Fibroblast of villous mesenchyme (primary cell): ENCODE measurements around the gene PKDREJ. TPM values are rescaled to one million over a fixed set of nuclear protein-coding genes. Genes with fewer than 3 reads are reported as not detected.

Source experiments
- DNase-seq: peaks from one replicate; pipeline ENCODE4 v3.0.0-alpha.2; 2010; ENCODE audit warnings: low read depth
- H3K4me3 ChIP-seq: 2 replicates; pipeline ENCODE4 v1.5.1; 2011; ENCODE audit warnings: low read depth, mild to moderate bottlenecking, low read length
- CTCF ChIP-seq: IDR thresholded peaks from 2 replicates; pipeline ENCODE4 v1.5.1; 2012; ENCODE audit warnings: low read depth, mild to moderate bottlenecking, low read length; ENCODE audit not compliant: insufficient read depth
- total RNA-seq: library from RNA; depleted of rRNA; stranded (reverse); fragments of >200 nt; gene quantifications from 2 replicates; pipeline ENCODE4 v1.2.3, GENCODE V29; 2012

The PKDREJ gene
- total RNA-seq, 1 donor: not detected

- no peak for DNase-seq
- TF ChIP-seq CTCF: no peak
- no peak overlapping the region for H3K4me3 ChIP-seq
Measured at GRCh38 chr22:46292732-46293131, 29.6 kb upstream of the PKDREJ start.

GRCh38 chr22:46292173-46292572, 29.0 kb upstream of the PKDREJ start:
- no peak overlapping the region for H3K4me3 ChIP-seq
- TF ChIP-seq CTCF: no peak
- DNase-seq: no peak

GRCh38 chr22:46290843-46291785, 28.0 kb upstream of the PKDREJ start:
- no peak overlapping the region for H3K4me3 ChIP-seq
- TF ChIP-seq CTCF: no peak
- DNase-seq: no peak

GRCh38 chr22:46290121-46290842, 27.1 kb upstream of the PKDREJ start:
- DNase-seq: no peak
- TF ChIP-seq CTCF: no peak
- no peak overlapping the region for H3K4me3 ChIP-seq

- no peak for DNase-seq
- H3K4me3 ChIP-seq: no peak overlapping the region
- no peak for TF ChIP-seq CTCF
Measured at GRCh38 chr22:46289244-46289891, 26.2 kb upstream of the PKDREJ start.

- H3K4me3 ChIP-seq: no peak overlapping the region
- TF ChIP-seq CTCF: no peak
- DNase-seq: no peak
Measured at GRCh38 chr22:46288846-46289243, 25.7 kb upstream of the PKDREJ start.
